OCI-LY7 (cell line): ENCODE data around the gene MYH10.

Experiments used
- EZH2phosphoT487 ChIP-seq: fragments of 200-600 bp; sonication (generic); IDR thresholded peaks from 2 replicates; pipeline ENCODE4 v1.6.1; 2018; ENCODE audit warnings: low read depth, borderline replicate concordance, mild to moderate bottlenecking, mixed run types, antibody characterized with exemption, low read length, moderate library complexity, mixed read lengths
- TF ChIP-seq, protein P1 (sequence below): fragments of 200-600 bp; sonication (generic); conservative IDR thresholded peaks from 2 replicates; pipeline ENCODE4 v1.5.1; 2014; ENCODE audit warnings: mild to moderate bottlenecking, antibody characterized with exemption, low read length, moderate library complexity, mixed read lengths

- TF ChIP-seq, protein P1, sequence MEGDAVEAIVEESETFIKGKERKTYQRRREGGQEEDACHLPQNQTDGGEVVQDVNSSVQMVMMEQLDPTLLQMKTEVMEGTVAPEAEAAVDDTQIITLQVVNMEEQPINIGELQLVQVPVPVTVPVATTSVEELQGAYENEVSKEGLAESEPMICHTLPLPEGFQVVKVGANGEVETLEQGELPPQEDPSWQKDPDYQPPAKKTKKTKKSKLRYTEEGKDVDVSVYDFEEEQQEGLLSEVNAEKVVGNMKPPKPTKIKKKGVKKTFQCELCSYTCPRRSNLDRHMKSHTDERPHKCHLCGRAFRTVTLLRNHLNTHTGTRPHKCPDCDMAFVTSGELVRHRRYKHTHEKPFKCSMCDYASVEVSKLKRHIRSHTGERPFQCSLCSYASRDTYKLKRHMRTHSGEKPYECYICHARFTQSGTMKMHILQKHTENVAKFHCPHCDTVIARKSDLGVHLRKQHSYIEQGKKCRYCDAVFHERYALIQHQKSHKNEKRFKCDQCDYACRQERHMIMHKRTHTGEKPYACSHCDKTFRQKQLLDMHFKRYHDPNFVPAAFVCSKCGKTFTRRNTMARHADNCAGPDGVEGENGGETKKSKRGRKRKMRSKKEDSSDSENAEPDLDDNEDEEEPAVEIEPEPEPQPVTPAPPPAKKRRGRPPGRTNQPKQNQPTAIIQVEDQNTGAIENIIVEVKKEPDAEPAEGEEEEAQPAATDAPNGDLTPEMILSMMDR, result no peak
- no peak for TF ChIP-seq EZH2phosphoT487
These were observed 92.8 kb downstream of the MYH10 start for GRCh38 chr17:8537734-8538133.
